ENCODE data around the gene FAM53B.
"Not testable (repeated sequence)": the region's sequence is repeated elsewhere in the genome, so short reads cannot be mapped to it uniquely, and the experiment has no call there.

Gene FAM53B, protein sequence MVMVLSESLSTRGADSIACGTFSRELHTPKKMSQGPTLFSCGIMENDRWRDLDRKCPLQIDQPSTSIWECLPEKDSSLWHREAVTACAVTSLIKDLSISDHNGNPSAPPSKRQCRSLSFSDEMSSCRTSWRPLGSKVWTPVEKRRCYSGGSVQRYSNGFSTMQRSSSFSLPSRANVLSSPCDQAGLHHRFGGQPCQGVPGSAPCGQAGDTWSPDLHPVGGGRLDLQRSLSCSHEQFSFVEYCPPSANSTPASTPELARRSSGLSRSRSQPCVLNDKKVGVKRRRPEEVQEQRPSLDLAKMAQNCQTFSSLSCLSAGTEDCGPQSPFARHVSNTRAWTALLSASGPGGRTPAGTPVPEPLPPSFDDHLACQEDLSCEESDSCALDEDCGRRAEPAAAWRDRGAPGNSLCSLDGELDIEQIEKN

DNA sequence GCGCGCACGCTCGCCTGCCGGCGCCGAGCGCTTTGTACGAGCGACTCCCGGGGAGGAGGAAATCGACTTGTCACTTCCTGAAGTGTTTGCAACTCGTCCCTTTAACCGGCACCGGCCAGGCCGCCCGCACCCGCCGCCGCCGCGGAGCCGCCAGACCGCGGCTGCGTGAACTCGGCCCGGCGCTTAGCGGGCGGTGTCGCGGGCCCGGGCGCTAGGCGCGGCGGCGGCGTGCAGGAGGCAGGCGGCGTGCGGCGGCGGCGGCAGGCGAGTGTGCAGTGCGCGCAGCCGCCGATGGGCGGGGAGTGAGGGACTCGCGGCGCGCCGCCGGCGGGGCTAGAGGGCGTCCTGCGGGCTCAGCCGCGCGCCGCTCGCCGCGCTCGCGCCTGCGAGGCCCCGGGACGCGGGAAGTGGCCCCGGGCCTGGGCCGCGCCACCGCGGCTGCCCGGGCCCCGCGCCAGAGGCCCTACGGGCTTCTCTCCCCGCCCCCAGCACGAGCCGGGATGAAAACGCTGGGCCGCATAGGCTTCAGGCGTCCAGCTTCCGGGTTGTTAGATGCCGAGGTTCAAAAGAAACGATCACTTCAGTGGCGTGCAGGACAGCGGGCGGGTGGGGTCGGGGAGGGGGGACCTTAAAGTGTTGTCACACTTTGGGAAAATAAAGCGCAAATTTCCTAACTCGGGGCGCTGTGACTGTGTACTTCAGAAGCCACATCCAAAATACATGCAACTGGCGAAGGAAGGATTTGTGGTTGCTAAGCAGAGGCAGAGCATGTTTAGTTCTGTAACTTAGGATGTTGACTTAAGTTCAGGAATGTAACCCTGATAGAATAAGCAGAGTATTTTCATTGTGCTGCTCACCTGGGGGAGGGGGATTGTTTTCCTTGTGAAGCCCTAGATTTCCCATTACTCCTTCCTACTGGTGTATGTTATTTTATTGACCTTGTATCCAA is at the start of gene FAM53B:
FAM53B (minus strand) TSS at position 277 of the 949 bp plus-strand sequence. CDS start 37,665 bp downstream, outside the sequence.
- peak; percentile 73 for DNase-seq (ENCODE audit: low read depth)

DNA sequence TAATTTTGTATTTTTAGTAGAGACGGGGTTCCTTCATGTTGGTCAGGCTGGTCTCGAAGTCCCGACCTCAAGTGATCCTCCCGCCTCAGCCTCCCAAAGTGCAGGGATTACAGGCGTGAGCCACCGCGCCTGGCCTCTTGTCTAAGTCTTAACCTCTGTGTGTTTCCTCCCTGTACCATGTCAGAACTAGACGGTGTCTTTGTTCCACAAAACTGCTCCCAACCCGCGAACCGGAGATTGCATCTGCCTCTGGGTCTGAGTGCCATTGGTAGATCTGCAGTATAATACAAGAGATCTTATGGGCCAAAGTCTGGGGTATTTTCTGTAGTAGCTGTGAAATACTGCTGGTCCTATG is 48.8 kb upstream of the FAM53B start:
- no peak for DNase-seq (ENCODE audit: low read depth)

DNA sequence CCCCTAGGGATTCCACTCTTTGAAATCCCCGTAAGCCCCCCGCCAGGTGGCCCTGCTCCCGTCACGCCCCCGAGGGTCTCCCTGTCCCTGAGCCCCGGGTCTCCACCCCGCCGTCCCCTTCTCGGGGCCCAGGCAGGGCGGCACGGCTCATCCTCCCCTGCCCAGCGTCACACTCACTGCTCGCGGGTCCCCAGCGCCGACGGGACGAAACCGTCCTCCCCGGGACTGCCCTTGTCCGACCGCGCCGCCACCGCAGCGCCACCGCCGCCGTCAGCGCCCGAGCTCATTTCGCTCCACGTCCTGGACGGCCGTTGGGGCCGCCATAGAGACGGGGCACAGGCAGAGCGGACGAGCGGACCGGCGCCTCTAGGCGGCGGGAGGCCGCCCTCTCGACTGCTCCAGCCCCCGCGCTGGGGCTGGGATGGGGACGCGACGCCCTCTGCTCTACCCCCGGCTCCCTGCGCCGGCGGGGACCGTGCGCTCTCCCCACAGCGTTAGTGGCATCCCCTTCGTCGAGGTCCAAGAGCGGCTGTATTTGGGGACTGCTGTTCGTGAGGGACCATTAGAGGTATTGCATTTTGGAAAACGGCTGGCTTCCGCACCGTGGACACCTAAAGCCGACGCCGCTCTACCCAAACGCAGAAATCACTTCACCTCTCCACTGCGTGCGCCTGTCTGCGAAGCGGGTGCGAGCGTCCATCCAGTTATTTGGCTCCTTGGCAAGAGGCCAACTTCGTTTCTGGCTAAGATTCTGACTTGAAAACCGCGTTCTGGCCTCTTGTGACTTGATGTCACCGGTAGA is 47.6 kb upstream of the FAM53B start, which contains the start of gene EEF1AKMT2:
EEF1AKMT2 (minus strand) TSS at position 341 of the 802 bp plus-strand sequence; CDS start at position 287, 54 bp downstream.
- peak; percentile 66 for DNase-seq (ENCODE audit: low read depth)

DNA sequence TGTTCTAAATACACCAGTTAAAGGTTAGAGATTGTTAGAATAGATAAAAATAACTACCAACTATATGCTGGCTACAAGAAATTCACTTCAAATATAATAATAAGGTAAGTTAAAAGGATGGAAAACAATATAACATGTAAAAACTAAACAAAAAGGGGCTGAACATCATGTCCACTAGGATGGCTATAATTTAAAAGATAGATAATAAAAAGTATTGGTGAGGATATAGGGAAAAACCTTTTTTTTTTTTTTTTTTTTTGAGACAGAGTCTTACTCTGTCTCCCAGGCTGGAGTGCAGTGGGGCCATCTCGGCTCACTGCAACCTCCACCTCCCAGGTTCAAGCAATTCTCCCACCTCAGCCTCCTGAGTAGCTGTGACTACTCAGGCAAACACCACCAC is 38.7 kb upstream of the FAM53B start:
- not testable (repeated sequence) for DNase-seq (ENCODE audit: low read depth)

DNA sequence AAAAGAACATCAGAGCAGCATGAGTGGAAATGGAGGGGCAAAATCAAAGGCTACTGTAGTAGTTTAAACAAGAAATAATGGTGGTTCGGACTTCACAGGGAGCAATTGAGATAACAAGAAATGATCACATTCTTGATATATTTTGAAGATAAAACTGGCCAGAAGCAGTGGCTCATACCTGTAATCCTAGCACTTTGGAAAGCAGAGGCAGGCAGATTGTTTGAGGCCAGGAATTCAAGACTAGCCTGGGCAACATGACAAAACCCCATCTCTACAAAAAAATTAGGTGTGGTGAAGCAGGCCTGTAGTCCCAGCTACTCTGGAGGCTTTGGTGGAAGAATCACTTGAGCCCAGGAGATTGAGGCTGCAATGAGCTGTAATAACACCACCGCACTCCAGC is 24.6 kb upstream of the FAM53B start:
- no peak for DNase-seq (ENCODE audit: low read depth)

DNA sequence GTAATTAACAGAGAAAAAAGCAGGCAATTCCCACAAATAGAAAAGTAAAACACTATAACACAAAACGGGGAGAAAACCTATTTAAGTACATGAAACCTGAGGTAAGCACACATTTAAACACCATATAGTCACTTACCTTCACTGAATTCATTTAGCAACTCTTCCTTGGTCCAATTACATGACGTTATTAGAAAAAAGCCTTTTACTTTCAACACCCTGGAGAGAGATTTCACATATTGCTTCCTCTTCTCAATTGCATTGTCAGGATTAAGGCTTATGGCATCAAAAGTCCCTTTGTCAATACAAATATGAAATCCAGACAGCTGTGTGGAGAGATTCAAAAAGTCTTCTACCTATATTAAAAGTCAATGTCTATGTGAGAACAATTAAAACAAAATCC is 21.1 kb upstream of the FAM53B start:
- DNase-seq (ENCODE audit: low read depth), result no peak

DNA sequence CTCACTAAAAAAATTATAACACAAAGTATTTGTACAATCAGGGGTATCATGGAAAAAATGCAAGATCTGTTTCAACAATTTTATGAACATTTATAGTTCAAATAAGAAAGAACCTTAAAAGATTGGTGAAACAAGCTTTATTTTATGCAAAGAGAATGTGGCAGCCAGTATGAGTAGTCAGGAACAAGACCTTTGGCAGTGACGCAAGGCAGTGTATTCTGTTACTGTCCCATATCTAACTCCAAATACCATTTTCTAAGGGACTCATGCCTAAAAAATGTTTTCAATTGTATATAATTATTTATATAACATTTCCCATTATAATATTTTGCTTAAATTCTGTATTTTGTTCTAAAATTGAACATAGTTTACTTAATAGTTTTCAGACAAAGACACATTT is 19.1 kb upstream of the FAM53B start:
- no peak for DNase-seq (ENCODE audit: low read depth)

DNA sequence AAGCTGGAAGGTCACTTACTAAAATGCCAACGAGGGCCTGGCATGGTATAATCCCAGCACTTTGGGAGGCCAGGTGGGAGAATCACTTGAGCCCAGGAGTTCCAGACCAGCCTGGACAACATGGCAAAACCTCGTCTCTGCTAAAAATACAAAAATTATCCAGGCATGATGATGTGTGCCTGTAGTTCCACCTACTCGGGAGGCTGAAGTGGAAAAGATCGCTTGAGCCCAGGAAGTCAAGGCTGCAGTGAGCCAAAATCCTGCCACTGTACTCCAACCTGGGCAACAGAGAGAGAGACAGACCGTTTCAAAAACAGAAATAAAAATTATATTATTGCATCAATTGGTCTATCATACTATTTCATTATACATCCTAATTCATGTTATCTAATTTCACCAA is 18.1 kb upstream of the FAM53B start:
- no peak for DNase-seq (ENCODE audit: low read depth)

DNA sequence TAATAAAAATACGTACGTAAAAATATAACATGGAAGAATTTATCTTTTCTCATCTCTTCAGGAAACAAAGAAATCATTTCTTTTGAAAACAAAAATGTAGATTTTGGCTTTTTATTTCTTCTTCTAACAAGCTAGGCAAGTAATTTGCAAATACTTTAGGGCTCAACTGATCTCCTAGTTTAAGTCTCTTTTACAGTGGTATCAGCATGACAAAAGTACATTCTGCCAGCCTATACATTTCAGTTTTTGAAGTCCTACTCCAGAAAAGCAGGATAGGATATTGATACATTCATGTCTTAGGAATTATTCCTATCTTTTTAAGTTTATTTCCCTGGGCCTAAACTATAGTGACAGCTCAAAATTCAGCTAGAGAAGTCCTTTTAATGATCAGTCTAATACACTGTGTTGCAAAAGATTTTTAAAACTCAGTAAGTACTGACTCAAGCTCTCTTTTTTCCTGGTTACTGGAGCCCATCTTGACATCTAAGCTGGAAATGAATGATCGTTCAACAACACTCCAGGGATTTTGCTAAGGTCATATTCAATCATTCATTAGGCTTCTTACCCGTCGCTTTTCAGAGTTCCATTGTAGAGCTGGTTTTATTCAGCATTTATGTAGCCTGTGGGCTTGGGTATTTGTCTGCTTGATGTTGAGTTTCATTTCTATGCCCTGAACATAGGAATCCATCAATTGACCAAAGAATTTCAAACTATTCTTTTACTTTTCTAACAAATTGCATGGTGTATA is 12.2 kb upstream of the FAM53B start:
- no peak for DNase-seq (ENCODE audit: low read depth)

DNA sequence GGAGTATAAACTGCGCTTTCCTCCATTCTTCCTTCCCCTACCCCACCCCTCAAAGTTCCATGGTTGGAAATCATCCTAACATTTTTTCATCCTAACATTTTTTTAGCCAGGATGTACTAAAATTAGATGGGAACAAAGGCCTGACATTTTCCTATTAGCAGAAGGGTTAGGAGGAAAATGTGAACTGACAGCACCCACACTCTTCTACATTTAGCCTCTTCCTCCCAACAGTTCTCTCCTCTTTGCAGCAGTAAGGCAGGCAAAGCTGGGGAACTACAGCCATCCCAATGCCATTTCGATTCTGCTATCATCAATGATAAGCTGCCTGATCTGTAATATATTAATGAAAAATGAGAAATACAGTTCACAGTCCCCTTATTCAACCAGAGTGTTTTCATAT is 11.4 kb upstream of the FAM53B start:
- DNase-seq (ENCODE audit: low read depth), result no peak

DNA sequence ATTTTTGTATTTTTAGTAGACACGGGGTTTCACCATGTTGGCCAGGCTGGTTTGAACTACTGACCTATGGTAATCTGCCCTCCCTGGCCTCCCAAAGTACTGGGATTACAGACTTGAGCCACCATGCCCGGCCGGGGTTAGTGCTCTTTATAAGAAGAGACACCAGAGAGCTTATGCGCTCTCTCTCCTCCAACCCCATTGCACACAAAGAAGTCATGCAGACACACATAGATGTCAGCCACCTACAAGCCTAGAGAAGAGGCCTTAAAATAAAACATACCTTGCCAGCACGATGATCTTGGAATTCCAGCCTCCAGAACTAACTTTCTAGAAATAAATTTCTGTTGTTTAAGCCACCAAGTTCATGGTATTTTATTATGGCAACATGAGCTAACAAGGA is 10.0 kb upstream of the FAM53B start:
- no peak for DNase-seq (ENCODE audit: low read depth)

DNA sequence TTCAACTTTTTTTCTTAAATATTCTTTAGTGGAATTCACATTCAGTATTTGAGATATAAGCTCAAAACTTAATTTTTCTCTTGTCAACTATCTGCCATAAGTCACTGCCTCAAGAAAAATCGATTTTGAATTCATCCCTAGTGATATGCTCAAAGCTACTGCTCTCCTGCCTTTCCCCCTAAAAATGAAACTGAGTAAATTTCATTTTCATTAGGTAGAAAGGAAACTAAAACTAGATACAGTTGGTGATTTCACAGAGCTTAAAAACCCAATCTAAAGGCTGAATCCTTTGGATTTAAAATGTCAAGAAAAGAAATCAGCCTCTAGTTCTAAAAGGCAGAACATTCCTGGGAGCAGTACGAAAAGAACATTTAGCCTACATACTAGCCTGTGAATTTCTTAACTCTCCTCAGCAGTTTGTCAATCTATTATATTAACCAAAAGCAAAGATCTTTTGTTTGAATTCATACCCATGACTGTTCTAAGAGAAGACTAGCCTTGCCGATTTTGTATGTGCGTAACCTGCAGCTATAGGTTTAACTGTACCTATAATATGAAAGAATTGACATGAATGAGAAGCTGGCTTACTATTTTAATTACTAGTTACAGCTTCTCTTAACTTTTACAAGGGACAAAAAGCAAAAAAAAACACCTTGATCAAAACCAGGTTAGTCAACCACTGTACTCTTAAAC is 4.9 kb upstream of the FAM53B start:
- DNase-seq (ENCODE audit: low read depth), result no peak

DNA sequence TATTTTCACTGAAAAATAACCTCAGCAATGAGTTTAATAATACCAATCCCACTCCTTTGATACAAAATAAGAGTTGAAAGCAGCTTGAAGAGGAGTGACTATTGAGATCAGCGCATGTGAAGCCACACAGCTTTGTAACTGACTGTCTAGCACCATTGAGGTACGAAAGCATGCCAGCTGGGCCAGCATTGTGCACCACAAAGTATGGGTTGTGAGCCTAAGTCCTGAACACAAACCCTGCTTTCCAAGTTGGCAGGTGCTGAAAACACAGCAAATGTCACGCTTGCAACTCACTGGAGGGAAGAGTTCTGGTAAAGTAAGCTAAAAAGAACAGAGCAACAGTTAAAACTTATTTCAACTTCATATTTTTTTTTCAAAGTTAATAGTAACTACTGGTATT is 4.0 kb upstream of the FAM53B start:
- no peak for DNase-seq (ENCODE audit: low read depth)

DNA sequence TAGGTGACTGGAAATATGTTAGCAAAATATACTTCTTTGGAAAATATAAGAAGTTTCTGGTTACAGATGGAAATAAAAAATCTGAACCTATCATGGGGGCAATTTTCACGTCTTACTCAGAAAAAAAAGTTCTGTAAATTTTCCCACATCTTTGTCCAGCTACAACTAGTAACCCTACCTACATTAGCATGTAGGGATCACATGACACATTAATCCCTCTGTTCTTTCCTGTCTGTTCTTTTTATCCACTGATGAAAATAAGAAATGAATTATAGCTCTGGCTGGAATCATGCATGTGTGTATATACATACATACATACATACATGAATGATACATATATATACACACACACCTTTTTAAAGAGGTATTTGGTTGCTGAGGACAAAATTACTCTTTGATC is 3.6 kb upstream of the FAM53B start:
- no peak for DNase-seq (ENCODE audit: low read depth)

DNA sequence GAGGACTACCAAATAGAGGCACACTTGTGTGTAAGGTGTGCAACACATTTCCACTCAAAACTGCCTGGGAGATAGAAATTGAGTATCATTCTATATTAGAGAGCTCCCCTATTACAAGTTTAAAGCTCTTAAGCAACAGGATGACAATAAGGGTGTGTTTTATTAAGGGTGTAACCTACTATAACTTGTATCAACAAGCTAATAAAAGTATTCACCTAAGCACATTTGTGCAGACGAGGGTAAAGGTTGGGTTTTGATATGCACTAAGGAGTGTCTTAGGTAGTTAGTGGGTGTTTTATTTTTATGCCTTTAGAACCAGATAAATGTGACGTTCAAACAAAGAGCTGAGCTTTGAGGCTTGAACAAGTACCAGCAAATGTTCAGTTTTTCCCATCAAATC is 2.8 kb upstream of the FAM53B start:
- no peak for DNase-seq (ENCODE audit: low read depth)

DNA sequence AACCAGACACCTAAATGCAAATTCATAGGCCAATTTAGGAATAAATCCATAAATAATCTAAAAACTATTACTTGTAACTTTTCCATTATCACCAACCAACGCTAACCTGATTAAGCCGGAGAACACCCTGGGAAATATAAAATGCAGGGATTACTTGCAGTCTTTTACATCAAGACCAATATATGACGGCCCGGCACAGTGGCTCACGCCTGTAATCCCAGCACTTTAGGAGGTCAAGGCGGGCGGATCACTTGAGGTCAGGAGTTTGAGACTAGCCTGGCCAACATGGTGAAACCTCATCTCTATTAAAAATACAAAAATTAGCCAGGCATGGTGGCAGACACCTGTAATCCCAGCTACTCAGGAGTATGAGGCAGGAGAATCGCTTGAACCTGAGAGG is 2.3 kb upstream of the FAM53B start:
- DNase-seq (ENCODE audit: low read depth), result not testable (repeated sequence)

DNA sequence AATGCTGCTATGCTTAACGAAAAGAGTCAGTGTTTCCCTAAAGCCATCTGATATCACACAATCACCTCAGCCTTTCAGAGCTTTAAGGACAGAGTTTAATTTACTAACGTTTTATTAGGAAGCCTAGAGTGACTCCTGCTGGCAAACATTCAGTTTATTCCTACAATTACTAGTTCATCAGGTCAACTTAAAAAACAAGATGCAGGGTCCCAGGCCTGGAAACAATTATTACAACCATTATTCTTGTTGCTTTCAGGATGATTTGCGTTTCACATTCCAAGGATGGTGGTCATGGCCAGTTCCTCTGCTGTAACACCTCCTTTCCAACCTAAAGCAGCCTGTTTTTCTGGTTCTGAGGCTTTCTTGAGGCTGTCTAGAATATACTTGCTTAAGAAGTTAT is 1.5 kb upstream of the FAM53B start:
- no peak for DNase-seq (ENCODE audit: low read depth)

DNA sequence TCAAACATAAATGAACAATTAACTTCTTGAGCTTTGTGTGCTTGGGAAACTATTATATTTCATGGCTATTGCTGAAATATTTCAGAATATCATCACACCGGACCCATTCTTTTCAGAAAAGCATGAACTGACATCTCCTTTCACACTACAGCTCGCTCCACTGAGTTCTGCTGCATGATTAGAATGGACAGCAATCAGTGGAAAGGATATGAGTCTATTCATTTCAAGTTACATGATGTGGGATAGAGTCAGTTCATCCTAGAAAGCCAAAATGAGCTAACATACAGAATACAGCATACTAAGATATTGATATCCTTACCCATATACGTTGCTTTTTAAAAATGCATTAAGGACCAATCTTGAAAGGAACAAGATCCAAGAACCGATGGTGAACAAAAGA is 1.1 kb upstream of the FAM53B start:
- no peak for DNase-seq (ENCODE audit: low read depth)

DNA sequence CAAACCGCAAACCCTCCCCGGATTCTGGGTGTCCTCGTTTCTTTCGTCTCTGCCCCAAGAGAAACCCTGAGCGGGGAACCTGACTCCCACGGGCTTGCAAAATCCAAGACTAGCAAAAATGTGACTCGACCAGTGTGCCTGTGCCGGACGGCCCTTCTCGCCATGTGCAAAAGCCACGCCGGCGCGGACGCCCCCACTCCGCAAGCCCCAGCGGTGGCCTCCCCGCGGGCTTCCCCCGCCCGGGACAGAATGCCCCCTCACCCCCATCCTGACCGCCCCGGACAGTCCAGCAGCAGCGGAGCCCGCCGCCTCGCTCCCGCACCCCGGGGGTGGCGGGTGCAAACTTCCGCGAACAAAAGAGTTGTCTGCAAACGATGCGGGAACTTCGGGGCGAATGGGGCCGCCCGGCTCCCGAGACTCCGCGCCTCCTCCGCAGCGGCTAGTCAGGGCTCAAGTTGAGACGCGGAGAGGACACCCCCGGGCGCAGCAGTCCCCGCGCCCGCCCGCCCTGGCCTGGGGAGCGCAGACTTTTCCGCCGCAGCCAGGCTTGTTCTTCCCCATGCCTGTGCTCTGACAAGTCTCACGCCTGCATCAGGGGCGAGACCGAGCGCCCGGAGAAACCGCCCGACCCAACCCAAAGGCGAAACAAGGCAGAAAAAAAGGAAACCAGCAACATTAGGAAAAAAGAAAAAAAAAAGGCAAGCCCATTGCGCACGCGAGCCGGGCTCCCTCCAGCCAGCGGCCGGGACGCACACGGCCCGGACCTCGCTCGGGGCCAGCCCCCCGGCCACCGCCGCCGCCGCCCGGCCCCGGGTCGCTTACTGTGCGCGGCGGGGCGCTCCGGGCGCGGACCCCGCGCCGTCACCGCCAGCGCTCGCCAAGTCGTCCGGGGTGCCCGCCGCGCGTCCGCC is 732 bp downstream of the FAM53B start:
- no peak for DNase-seq (ENCODE audit: low read depth)
